Neural cell (in vitro differentiated cells): ENCODE data around the gene PTPN22.

Experiments used
- EP300 ChIP-seq: fragments of 450-650 bp; conservative IDR thresholded peaks from 2 replicates; pipeline ENCODE4 v1.6.1; 2014; ENCODE audit warnings: antibody characterized with exemption, mild to moderate bottlenecking, moderate library complexity; ENCODE audit not compliant: poor library complexity, severe bottlenecking
- TAF1 ChIP-seq: IDR thresholded peaks from 2 replicates; pipeline ENCODE4 v1.6.1; 2012; ENCODE audit warnings: low read depth
- TF ChIP-seq, protein P1 (sequence below): fragments of 450-650 bp; IDR thresholded peaks from 2 replicates; pipeline ENCODE4 v1.5.1; 2014; ENCODE audit warnings: antibody characterized with exemption, mild to moderate bottlenecking, moderate library complexity; ENCODE audit not compliant: poor library complexity, severe bottlenecking

- TF ChIP-seq, protein P1, sequence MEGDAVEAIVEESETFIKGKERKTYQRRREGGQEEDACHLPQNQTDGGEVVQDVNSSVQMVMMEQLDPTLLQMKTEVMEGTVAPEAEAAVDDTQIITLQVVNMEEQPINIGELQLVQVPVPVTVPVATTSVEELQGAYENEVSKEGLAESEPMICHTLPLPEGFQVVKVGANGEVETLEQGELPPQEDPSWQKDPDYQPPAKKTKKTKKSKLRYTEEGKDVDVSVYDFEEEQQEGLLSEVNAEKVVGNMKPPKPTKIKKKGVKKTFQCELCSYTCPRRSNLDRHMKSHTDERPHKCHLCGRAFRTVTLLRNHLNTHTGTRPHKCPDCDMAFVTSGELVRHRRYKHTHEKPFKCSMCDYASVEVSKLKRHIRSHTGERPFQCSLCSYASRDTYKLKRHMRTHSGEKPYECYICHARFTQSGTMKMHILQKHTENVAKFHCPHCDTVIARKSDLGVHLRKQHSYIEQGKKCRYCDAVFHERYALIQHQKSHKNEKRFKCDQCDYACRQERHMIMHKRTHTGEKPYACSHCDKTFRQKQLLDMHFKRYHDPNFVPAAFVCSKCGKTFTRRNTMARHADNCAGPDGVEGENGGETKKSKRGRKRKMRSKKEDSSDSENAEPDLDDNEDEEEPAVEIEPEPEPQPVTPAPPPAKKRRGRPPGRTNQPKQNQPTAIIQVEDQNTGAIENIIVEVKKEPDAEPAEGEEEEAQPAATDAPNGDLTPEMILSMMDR, result no peak
- TF ChIP-seq TAF1 (no peak), EP300 (no peak)
Measured at GRCh38 chr1:113818578-113818977, 52.9 kb downstream of the PTPN22 start.
